SK-N-DZ (cell line): Measurements from ENCODE around the gene NEK1.

Source experiments
- DNase-seq: peaks from one replicate; pipeline ENCODE4 v3.0.0-alpha.2; 2015; ENCODE audit warnings: low spot score

NEK1 gene

DNA sequence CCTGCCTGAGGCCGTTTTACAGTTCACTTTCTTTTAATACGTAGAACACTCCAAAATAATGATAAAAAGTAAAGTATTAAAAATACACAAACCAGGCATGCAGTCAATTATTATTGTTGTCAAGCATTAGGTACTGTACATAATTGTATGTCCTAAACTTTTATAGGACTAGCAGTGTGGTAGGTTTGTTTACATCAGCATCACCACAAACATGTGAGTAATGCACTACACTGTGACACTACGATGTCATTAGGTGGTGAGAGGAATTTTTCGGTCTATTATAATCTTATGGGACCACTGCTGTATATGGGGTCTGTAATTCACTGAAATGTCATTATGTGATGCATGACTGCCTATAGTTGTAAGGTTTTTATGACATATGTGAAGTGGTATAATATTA lies 192.1 kb downstream of the NEK1 start:
- no peak for DNase-seq

DNA sequence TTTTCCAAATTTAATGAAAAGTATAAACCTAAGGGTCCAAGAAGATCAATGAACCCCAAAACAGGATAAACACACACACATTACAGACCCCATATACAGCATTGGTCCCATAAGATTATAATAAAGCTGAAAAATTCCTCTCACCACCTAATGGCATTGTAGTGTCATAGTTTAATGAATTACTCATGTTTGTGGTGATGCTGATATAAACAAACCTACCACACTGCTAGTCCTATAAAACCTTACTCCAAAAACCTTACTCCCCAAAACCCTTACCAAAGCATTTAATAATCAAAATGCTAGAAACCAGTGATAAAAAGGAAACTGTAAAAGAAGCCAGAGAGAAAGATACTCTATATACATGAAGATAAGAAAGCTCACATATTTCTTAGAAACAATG lies 193.5 kb downstream of the NEK1 start:
- no peak for DNase-seq

DNA sequence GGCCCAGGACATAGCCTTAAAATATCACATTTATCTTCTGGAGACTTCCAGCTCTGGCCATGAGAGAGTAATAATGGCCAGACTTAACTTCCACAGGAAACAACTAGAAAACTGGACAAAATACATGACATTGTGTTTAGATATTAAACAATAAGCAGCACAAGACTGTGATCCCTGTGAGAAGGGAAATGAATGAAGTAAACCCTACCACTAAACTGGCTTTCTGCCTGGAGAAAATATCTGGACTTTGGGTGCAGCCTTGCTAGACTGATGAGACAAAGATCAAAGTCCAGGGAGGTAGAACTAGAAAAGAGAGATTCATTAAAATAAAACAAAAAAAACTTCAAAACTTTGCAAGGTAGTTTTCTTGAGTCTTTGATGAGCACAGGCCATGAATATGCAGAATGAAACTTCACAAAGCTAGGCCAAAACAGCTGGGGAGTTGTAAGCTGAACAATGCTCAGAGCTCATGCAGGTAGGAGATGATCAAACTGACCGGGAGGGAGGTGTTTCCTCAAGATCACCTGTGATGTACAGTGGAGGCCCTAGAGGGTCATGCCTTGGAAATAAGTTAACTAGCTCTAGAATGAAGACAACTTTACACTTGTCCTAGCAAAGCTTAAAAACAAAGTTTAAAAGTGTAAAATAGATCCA lies 194.6 kb downstream of the NEK1 start:
- no peak for DNase-seq

DNA sequence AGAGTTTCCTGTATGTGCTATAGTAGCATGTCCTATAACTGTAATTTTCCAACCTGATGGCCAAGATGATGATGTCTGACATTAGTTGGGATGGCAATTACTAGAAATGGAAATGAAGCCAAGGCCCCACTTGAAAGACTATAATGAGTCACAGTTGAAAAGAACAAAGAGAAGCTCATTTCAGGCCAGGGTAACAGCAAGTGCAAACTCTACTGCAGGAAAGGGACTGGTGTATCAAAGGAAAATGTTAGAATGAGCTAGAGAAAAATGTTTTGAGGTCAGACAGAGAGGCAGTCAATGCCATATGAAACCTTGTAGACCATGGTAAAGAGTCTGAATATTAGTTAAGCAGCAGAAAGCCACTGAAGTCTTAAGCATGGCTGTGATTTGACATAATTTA lies 195.4 kb downstream of the NEK1 start:
- DNase-seq: no peak

DNA sequence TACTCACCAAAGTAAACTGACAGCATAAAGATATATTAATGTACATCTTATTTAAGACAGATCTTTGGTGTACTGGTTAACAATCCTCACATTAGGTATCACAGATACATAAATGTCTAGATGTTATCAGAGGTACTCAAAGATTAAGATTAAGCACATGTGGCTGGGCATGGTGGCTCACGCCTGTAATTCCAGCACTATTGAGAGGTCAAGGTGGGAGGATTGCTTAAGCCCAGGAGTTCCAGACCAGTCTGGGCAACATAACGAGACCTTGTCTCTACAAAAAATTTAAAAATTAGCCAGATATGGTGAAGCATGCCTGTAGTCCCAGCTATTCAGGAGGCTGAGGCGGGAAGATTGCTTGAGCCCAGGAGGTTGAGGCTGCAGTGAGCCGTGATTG lies 195.9 kb downstream of the NEK1 start:
- DNase-seq: no peak

DNA sequence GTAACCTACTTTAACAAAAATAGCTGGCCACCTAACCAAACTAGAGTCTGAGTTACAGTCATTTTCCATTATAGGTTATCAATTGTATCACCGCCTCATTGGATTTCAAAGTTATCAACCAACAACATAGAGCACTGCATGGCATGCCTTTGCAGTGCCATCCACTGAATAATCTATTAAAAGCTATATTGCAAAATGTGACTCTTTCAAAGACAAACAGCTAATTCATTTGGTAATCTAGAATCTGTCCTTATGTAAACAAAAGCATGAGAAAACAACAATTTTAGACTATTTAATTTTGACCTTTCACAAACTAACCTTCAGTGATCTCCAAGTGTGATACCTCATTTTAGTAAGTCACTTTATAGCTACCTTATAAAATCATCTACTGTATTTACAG lies 197.5 kb downstream of the NEK1 start:
- no peak for DNase-seq

DNA sequence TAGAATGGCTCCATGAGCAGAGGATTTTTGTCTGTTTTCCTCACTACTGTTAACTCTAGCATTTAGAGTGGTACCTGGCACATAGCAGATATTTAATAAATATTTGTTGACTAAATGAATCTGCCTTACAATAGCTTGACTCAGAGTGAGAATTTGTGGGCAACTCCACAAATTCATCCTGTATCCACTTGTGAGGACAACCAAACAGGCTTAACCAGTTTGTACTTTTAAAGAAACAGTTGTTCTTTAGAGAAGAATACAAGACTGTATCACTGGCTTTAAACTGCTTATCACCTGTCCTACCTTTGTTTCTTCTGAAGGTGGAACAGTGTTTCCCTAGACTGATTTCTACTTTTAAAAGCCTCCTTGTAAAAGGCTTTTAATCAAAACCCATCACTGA lies 200.3 kb downstream of the NEK1 start:
- no peak for DNase-seq

DNA sequence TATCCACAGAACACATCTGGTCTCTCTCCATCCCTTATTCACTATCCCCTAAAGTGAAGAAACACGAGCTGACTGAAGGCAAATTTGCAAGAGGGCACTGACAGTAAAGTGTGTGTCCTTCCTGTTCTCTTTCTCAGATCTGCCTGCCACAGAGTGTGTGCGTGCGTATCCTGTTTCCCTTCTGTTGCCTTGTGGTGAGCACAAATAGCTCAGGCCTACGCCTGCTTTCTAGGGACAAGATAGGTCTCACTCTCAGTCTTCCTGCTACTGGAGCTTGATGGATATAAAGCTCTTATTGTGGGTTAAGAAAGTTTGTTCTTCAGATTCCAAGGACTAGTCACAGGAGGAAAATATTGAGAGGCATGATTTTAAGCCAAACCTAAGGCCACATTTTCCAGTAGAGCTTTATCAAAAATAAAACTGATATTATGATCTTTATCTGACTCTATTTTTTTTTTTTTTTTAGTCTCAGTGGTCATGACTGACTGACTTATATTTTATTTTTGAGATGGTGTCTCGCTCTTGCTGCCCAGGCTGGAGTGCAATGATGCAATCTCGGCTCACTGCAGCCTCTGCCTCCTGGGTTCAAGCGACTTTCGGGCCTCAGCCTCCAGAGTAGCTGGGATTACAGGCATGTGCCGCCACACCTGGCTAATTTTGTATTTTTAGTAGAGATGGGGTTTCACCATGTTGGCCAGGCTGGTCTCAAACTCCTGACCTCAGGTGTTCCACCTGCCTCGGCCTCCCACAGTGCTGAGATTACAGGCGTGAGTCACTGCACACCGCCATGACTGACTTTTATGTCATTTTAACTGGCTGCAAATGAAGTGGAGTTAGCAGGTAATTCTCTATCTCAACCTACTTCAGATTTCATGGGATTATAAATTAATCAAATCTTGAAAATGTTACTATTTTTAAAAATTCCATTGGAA lies 201.3 kb downstream of the NEK1 start:
- DNase-seq: no peak

DNA sequence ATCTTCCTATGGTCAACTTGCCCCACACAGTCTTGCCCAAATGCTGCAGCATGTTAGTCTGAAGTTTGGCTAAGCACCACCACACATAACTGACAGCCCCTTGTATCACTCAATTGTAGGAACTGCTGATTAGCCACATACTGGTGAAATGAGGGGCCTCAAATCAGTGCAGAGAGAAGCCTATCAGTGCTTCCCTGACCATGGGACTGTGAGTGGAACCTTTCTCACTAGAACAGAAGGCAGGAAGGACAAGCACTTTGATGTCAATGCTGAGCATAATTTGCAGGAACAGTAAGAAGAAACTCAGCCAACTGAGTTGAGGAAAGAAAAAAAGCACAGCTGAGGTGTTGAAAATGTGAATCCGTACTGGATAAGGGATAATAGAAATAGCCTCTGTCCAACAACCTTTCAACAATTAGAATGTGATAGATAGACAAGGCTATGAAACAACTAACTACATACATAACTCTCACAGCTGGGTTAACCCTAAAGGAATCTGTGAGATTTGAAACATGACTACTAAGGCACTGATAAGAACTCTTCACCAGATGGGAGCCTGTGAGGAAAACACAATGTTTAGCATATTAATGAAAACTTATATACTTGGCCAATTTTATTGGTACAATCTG lies 205.1 kb downstream of the NEK1 start:
- no peak for DNase-seq

DNA sequence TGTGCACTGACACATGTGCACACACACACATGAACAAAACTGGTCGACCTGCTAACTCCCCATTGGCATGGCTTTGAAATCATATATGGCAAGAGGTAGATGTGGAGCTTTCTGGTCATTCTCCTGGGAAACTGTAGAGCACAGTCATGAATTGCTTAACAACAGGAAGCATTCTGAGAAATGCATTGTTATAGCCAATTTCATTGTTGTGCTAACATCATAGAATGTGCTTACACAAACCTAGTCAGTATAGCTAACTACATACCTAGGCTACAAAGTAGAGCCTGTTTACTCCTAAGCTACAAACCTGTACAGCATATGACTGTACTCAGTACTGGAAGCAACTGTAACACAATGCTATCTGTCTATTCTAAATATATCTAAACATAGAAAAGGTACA lies 207.4 kb downstream of the NEK1 start:
- no peak for DNase-seq

DNA sequence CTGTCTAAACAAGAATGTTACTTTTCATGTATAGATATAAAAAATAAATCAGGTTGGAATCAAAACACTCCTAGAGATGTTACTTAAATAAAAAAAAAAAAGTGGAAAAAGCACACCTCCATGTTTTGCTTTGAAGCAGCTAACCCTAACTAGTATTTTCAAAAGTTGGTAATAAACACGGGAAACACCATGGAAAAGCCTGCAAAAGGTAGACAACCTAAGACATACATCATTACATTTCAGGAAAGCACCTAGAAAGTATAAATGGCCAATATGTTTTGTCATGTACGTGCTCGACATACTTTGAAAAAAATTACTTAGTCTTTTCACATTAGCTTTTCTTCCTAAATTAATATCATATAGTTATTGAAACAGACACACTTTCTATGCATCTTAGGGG lies 211.6 kb downstream of the NEK1 start:
- no peak for DNase-seq

DNA sequence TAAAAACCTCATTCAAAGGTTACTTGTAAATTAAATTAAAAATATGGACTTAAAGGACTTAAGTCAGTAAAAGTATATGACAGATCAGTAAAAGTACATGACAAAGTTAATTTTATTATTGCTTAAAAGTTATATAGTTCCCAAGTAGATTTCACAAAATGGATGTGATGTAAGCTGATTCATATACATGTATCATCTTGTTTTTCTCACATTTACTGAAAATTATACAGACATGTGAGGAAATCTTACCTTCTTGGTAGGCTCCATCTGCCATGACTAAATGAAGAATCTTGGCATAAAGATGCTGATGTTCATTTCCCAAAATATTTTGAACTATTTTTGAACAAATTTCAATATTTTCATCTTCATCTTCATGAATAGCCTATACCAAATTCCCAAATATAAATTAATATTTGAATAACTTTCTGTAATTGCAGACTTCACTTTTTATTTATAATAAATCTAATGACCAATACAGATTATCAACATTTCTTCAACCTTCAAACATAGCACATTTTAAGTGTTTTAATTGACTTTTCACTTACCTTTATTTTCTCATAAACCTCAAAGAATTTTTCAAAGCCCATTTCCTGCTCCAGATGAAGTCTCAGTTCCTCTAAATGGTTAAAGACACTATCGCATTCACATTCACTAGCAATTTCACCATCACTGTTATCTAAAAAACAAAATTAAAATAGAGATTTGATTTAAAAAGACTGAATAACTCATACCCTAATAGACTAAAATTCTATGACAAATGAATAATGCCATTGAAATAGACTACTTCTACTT lies 212.2 kb downstream of the NEK1 start:
- DNase-seq: no peak

DNA sequence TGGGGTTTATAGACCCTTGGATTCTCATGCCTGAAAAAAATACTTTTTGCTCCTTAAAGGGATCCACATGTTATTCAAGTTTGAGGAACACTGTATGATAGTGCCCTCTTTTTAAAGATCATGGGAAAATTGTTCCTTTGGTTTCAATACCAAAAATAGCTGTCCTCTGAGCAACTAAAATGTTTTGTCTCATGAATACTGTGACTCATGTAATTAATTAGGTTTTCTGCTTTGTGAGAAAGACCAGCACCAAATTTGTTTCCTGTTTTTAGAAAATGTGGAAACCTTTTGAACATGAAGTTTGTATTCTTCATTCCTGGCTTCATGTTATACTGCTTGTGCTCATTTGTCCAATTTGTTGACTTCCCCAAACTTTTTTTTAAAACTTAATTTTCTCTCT lies 214.1 kb downstream of the NEK1 start:
- no peak for DNase-seq

DNA sequence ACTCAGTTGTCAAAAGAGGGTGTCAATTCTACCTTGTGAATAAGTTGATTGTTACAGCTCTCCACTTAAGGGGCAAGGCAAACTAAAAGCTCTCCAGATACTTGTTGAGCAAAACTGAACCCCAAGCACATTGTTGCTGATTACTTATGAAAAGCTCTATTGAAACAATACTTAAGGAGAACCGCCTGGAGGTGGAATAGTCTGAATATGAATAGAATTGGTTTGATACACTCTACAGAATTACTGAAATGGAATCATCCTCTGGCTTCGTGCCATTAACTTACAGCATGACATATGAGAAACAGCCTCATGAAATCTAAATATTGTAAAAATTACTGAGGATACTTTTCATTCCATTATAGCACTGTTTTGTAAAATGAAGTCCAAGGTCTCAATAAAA lies 214.6 kb downstream of the NEK1 start:
- DNase-seq: no peak

DNA sequence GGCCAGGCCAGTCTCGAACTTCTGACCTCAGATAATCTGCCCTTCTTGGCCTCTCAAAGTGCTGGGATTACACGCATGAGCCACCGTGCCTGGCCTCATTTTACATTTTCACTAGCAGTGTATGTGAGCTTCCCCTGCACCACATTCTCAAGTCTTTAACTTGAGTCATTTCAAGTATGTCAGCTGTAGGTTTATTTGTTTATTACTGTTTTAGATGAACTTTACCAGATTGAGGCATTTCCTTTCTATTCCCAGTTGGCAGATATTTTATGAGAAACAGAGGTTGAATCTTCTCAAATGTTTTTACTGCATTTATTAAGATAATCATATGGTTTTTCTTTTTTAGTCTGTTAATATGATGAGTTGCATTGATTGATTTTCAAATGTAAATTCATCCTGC lies 227.0 kb downstream of the NEK1 start:
- DNase-seq: no peak

DNA sequence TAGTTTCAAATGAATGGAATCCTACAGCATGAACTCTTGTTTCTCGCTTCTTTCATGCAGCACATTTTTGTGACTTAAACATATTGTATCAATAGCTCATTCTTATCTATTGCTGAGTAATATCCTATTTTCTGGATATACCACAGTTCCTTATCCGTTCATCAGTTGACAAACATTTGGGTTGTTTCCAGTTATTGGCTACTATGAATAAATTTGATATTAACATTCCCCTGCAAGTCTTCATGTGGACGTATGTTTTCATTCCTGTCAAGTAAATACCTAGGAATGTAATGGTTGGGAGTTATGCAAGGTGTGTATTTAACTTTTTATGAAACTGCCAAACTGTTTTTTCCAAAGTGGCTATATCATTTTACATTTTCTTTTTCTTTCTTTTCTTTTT lies 227.6 kb downstream of the NEK1 start:
- DNase-seq: no peak

DNA sequence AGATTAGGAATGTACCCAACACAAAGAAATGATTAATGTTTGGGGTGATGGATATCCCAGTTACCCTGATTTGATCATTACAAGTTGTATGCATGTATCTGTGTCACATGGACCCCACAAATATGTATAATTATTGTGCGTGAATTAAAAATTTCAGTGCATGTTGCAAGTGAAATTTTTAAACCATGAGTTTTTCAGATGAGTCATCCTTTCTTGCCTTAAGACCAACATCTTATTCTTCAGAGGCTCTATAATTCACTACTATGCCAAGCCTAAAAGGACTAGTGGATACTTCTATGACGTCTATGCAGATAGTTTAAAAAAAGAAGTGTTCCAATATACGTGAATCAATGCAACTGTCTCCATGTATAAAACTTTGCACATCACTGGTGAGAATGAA lies 228.7 kb downstream of the NEK1 start:
- DNase-seq: no peak

DNA sequence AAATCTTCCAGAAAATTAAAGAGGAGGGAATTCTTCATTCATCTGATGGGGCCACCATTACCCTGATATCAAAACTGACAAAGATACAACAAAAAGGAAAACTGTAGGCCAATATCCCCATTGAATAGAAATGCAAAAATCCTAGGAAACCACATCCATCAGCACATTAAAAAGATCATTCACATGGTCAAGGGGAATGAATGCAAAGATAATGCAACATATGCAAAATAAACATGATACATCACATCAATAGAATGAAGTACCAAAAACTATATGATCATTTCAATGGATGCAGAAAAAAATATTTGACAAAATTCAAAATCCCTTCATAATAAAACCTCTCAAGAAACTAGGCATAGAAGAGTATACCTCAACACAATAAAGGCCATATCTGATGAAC lies 232.7 kb downstream of the NEK1 start:
- no peak for DNase-seq

DNA sequence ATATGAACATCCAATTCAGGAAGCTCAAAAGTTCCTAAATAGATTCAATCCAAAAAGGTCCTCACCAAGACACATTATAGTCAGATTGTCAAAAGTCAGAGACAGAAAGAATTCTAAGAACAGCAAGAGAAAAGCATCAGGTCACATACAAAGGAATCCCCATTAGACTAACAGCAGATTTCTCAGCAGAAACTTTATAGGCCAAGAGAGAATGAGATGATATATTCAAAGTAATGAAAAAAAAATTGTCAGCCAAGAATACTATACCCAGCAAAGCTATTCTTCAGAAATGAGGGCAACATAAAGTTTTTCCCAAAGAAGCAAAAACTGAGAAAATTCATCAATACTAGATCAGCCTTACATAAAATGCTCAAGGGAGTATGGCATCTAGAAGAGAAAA lies 235.0 kb downstream of the NEK1 start:
- DNase-seq: no peak

DNA sequence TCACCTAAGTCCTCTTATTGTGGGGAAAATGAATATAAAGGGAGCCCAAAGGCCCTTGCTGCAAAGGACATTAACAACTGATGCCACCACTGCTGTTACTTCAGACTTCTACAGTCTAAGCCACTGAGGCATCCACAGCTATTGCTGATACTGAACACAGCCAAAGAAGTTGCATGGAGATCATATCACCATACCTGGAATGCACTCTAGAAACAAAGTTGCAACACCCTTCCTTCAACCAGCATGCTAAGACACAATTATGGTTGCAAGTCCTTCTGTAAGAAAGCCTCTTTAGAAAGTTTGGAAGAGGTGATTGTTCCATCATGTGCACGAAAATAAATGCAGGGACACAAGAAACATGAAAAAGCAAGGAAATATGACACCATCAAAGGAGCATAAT lies 236.0 kb downstream of the NEK1 start:
- no peak for DNase-seq

DNA sequence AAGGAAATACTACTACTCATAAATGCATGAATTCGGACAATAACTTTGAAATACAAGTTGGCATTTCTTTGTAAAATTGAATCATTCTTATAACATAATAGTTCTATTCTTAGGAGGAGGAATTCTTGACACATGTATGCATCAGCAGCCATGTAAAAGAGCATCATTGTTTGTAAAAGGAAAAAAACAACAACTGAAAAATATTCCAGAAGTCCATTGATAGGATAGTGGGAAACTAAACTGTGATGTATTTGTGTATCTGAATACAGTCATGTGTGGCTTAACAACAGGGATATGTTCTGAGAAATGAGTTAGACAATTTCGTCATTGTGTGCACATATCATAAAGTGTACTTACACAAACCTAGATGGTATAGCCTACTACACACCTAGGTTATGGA lies 239.6 kb downstream of the NEK1 start:
- no peak for DNase-seq

DNA sequence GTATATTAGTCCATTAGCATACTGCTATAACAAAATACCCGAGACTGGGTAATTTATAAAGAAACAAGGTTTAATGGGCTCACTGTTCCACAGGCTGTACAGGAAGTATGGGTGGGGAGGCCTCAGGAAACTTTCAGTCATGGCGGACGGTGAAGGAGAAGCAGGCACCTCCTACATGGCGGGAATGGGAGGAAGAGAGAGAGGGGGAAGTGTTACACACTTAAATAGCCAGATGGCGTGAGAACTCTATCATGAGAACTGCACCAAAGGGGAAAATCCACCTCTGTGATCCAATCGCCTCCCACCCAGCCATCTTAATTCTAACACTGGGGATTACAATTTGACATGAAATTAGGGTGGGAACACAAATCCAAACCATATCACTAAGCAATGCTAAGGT lies 242.7 kb downstream of the NEK1 start:
- DNase-seq: no peak
